SK-N-SH treated with all-trans-retinoic acid at 6 μM for 48 hours (cell line): ENCODE data around the gene DRGX.

ENCODE experiments used
- GLIS3 ChIP-seq: fragments of 250-450 bp; sonication (Bioruptor Pico); IDR thresholded peaks from 2 replicates; pipeline ENCODE4 v1.5.0; 2020; ENCODE audit warnings: mild to moderate bottlenecking, moderate library complexity
- POU6F1 ChIP-seq: fragments of 250-450 bp; sonication (Bioruptor Pico); IDR thresholded peaks from 2 replicates; pipeline ENCODE4 v1.8.0; 2021; ENCODE audit warnings: low read depth, mild to moderate bottlenecking, moderate library complexity, borderline replicate concordance
- PPARA ChIP-seq: fragments of 250-450 bp; sonication (Bioruptor Pico); IDR thresholded peaks from 2 replicates; pipeline ENCODE4 v1.5.0; 2020; ENCODE audit warnings: mild to moderate bottlenecking, borderline replicate concordance
- RARB ChIP-seq: fragments of 250-450 bp; sonication (Bioruptor Pico); IDR thresholded peaks from 2 replicates; pipeline ENCODE4 v1.8.0; 2021; ENCODE audit warnings: mild to moderate bottlenecking, moderate library complexity
- SNAI2 ChIP-seq: fragments of 250-450 bp; sonication (Bioruptor Pico); IDR thresholded peaks from 2 replicates; pipeline ENCODE4 v1.5.0; 2020; ENCODE audit warnings: mild to moderate bottlenecking, moderate library complexity
- TCF4 ChIP-seq: fragments of 250-450 bp; sonication (Bioruptor Pico); IDR thresholded peaks from 2 replicates; pipeline ENCODE4 v1.8.0; 2021; ENCODE audit warnings: mild to moderate bottlenecking, moderate library complexity, borderline replicate concordance
- ZFP30 ChIP-seq: fragments of 450-650 bp; formaldehyde crosslinking; IDR thresholded peaks from 2 replicates; pipeline ENCODE4 v1.5.0; 2022; ENCODE audit warnings: mild to moderate bottlenecking, moderate library complexity
- ZNF565 ChIP-seq: fragments of 450-650 bp; formaldehyde crosslinking; conservative IDR thresholded peaks from 2 replicates; pipeline ENCODE4 v1.5.0; 2020; ENCODE audit warnings: low read depth, mild to moderate bottlenecking, moderate library complexity
- TF ChIP-seq, protein P1 (sequence below): fragments of 250-450 bp; sonication (Bioruptor Pico); IDR thresholded peaks from 2 replicates; pipeline ENCODE4 v1.8.0; 2020; ENCODE audit warnings: mild to moderate bottlenecking, moderate library complexity, borderline replicate concordance

- no peak for TF ChIP-seq TCF4
- TF ChIP-seq PPARA = no peak
- TF ChIP-seq ZNF565 (CRISPR knock-in tag) = no peak
- no peak for TF ChIP-seq RARB
- no peak for TF ChIP-seq POU6F1 (CRISPR knock-in tag)
- no peak for TF ChIP-seq ZFP30
- TF ChIP-seq, protein P1, sequence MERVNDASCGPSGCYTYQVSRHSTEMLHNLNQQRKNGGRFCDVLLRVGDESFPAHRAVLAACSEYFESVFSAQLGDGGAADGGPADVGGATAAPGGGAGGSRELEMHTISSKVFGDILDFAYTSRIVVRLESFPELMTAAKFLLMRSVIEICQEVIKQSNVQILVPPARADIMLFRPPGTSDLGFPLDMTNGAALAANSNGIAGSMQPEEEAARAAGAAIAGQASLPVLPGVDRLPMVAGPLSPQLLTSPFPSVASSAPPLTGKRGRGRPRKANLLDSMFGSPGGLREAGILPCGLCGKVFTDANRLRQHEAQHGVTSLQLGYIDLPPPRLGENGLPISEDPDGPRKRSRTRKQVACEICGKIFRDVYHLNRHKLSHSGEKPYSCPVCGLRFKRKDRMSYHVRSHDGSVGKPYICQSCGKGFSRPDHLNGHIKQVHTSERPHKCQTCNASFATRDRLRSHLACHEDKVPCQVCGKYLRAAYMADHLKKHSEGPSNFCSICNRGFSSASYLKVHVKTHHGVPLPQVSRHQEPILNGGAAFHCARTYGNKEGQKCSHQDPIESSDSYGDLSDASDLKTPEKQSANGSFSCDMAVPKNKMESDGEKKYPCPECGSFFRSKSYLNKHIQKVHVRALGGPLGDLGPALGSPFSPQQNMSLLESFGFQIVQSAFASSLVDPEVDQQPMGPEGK (CRISPR knock-in tag) = no peak
- TF ChIP-seq SNAI2 (CRISPR knock-in tag) = no peak
- no peak for TF ChIP-seq GLIS3
Measured at GRCh38 chr10:49393301-49393700, 2.6 kb downstream of the DRGX start.
